Esophagus (tissue), 2 donors: ENCODE results near the gene SMCO4. TPM values are rescaled to one million over a fixed set of nuclear protein-coding genes. Genes with fewer than 3 reads are reported as not detected.
A peak's percentile ranks its signal among the peaks of the same experiment; 100 is the strongest.
"Not testable (repeated sequence)": the region's sequence is repeated elsewhere in the genome, so short reads cannot be mapped to it uniquely, and the experiment has no call there.

Experiments used
- H3K27ac ChIP-seq, 2 donors: one replicate each; pipeline ENCODE4 v1.5.1; 2013; ENCODE audit warnings: low read depth in 2 of 2, mild to moderate bottlenecking in 2 of 2, inconsistent platforms in 1 of 2, low read length in 1 of 2, moderate library complexity in 1 of 2
- H3K27me3 ChIP-seq, 2 donors: one replicate each; pipeline ENCODE4 v1.6.1; 2013; ENCODE audit warnings: low read length in 2 of 2, control low read depth in 1 of 2, mild to moderate bottlenecking in 1 of 2; ENCODE audit not compliant: insufficient read depth in 2 of 2, control insufficient read depth in 1 of 2
- H3K36me3 ChIP-seq, 2 donors: one replicate each; pipeline ENCODE4 v1.6.1; 2013; ENCODE audit warnings: low read length in 1 of 2; ENCODE audit not compliant: control insufficient read depth in 2 of 2, insufficient read depth in 2 of 2
- H3K4me1 ChIP-seq, 2 donors: one replicate each; pipeline ENCODE4 v1.6.1; 2013; ENCODE audit warnings: low read length in 1 of 2; ENCODE audit not compliant: control insufficient read depth in 2 of 2, insufficient read depth in 2 of 2
- H3K4me3 ChIP-seq, 2 donors: one replicate each; pipeline ENCODE4 v1.5.1; 2013; ENCODE audit warnings: low read length in 2 of 2, mild to moderate bottlenecking in 2 of 2, low read depth in 1 of 2, moderate library complexity in 1 of 2
- H3K9me3 ChIP-seq, 2 donors: one replicate each; pipeline ENCODE4 v1.6.1; 2013; ENCODE audit warnings: mild to moderate bottlenecking in 2 of 2, low read depth in 1 of 2, low read length in 1 of 2, moderate library complexity in 1 of 2; ENCODE audit not compliant: control insufficient read depth in 2 of 2, insufficient read depth in 1 of 2
- WGBS, 2 donors: extraction: QIAGEN DNeasy Blood & Tissue Kit; methylation state at CpG; one replicate each; pipeline ENCODE4 v1.1.7; 2013; 5-methylcytosine and 5-hydroxymethylcytosine counted together
- polyA plus RNA-seq, 2 donors: library from polyadenylated mRNA; stranded (reverse); fragments of 200-250 nt; gene quantifications; one replicate each; pipeline ENCODE4 v1.2.3, GENCODE V29; 2013
- donor health status: healthy with polysubstance abuse.
- donor health status: Bipolar disorder and iron deficiency.

The SMCO4 gene
- polyA plus RNA-seq, 2 donors: 7.9 to 14.2 TPM

- H3K9me3 ChIP-seq, H3K4me3 ChIP-seq, H3K27me3 ChIP-seq, H3K4me1 ChIP-seq, H3K27ac ChIP-seq, H3K36me3 ChIP-seq: not testable (repeated sequence)
- 68 to 70% methylated on average over 4 of the region's 4 CpGs for WGBS, 2 donors
These were observed 33.7 kb upstream of the SMCO4 start for GRCh38 chr11:93576870-93577269.

DNA sequence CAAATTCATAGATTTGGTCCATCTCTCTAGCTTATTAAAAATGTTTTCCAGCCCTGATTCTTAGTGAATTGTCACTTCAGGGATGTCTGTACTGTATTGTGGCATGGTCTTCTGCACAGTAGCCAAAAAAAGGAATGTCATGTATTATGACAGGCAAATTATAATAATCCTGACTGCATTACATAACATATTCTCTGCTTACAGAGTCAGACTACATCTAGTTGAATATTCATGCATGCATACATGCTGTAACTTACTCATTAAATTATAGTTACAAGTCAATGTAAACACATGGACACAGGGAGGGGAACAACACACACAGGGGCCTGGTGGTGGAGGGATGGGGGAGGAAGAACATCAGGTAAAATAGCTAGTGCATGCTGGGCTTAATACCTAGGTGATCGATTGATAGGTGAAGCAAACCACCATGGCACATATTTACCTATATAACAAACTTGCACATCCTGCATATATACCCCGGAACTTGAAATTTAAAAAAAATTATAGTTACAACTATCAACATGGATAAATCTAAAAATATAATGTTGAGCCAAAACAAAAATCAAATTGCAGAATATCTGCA lies 31.5 kb upstream of the SMCO4 start:
- H3K9me3 ChIP-seq: no peaks in the 10 kb centered on the region
- no peaks in the 10 kb centered on the region for H3K4me1 ChIP-seq
- H3K27ac ChIP-seq: no peak overlapping the region
- 90 to 98% methylated on average over 2 of the region's 2 CpGs for WGBS, 2 donors
- H3K36me3 ChIP-seq: no peaks in the 10 kb centered on the region
- H3K4me3 ChIP-seq: no peak overlapping the region
- H3K27me3 ChIP-seq: no peaks in the 10 kb centered on the region

DNA sequence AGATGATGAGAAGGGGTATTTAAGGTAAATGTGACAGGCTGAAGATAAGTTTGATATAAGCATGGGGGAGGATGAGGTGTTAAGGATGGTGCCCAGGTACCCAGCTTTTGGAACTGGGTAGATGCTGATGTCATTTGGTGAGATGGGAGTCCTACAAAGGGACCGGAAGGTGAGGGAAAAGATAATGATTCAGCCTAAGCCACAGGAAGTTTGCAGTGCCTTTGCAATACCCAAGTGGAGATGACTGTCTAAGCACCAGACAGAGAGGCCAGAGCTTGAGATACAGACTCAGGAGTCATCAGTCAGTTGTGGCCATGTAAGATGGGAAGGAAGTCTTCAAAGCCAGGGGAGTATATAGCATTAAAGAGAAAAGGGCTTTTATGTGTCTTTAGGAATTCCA lies 30.0 kb upstream of the SMCO4 start:
- Histone ChIP-seq H3K27me3 (no peaks in the 10 kb centered on the region), H3K27ac (no peak overlapping the region), H3K4me1 (no peaks in the 10 kb centered on the region), H3K4me3 (no peak overlapping the region), H3K36me3 (no peaks in the 10 kb centered on the region), H3K9me3 (no peaks in the 10 kb centered on the region)
- 70 to 80% methylated on average over 1 of the region's 1 CpG for WGBS, 2 donors

DNA sequence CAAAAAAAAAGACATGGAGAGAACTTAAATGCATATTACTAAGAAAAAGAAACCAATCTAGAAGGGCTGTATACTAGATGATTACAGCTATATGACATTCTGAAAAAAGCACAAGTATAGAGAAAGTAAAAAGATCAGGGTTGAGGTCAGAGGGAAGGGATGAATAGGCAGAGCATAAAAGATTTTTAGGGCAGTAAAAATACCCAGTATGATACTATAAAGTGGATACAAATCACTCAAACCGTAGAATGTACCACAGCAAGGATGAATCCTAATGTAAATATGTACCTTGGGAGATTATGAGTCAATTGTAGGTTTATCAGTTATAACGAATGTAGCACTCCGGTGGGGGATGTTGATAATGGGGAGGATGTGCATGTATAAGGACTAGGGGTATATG lies 29.4 kb upstream of the SMCO4 start:
- H3K27me3 ChIP-seq: no peaks in the 10 kb centered on the region
- no peak overlapping the region for H3K27ac ChIP-seq
- WGBS, 2 donors: 73 to 80% methylated on average over 3 of the region's 3 CpGs
- no peaks in the 10 kb centered on the region for H3K36me3 ChIP-seq
- H3K9me3 ChIP-seq: no peaks in the 10 kb centered on the region
- no peaks in the 10 kb centered on the region for H3K4me1 ChIP-seq
- H3K4me3 ChIP-seq: no peak overlapping the region

GRCh38 chr11:93572171-93572570 lies 29.0 kb upstream of the SMCO4 start:
- Histone ChIP-seq H3K4me3 (no peak overlapping the region), H3K9me3 (no peaks in the 10 kb centered on the region), H3K27ac (no peak overlapping the region), H3K27me3 (no peaks in the 10 kb centered on the region), H3K4me1 (no peaks in the 10 kb centered on the region), H3K36me3 (no peaks in the 10 kb centered on the region)
- 67 to 93% methylated on average over 1 of the region's 1 CpG for WGBS, 2 donors

DNA sequence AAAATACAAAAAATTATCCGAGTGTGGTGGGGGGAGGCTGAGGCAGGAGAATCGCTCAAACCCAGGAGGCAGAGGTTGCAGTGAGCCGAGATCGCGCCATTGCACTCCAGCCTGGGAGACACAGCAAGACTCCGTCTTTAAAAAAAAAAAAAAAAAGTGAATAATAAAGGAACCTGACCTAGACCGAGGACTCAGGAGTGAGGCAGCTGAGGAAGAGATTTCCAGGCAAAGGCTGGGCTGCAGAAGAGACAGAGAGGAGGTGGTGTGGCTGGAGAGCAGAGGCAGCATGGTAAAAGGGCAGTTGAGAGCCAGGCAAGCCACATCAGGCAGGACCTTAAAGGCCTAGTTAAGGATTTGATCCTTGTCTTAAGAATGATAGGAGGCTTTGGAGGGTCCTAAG lies 28.4 kb upstream of the SMCO4 start:
- WGBS, 2 donors: 88 to 90% methylated on average over 7 of the region's 7 CpGs
- Histone ChIP-seq H3K9me3 (no peaks in the 10 kb centered on the region), H3K27me3 (no peaks in the 10 kb centered on the region), H3K36me3 (no peaks in the 10 kb centered on the region), H3K27ac (no peak overlapping the region), H3K4me3 (no peak overlapping the region), H3K4me1 (no peaks in the 10 kb centered on the region)

DNA sequence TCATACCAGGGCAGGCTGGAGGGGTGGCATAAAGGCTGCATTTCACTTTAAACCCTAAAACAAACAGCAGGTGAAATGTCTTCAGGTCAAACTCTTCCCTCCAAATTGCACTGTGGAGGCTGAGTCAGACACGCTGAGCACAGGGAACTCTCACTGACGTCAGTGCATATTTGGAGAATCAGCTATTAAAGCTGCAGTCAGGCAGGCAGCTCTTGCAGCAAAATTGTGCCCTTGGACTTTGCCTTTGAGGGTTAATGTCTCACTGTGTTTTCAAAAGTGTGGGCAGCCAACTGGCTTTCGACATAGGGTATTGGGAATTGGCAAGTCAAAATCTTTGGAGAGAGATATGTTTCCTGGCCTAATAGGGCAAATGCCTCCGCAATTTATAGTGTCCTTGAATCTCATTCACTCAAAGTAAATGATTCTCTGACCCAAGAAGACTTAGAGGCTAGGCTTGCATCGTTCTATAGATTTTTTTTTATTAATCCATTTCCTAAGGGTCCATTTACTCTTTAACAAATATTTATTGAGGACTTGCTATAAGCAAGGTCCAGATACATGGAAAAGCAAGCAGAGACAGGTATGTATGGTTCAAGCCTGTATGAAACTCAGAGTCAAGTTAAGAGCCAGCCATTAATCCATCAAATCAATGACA lies 27.7 kb upstream of the SMCO4 start:
- no peaks in the 10 kb centered on the region for H3K9me3 ChIP-seq
- H3K27me3 ChIP-seq: no peaks in the 10 kb centered on the region
- no peak overlapping the region for H3K4me3 ChIP-seq
- H3K27ac ChIP-seq: no peak overlapping the region
- no peaks in the 10 kb centered on the region for H3K4me1 ChIP-seq
- no peaks in the 10 kb centered on the region for H3K36me3 ChIP-seq
- WGBS, 2 donors: 27 to 36% methylated on average over 5 of the region's 5 CpGs

DNA sequence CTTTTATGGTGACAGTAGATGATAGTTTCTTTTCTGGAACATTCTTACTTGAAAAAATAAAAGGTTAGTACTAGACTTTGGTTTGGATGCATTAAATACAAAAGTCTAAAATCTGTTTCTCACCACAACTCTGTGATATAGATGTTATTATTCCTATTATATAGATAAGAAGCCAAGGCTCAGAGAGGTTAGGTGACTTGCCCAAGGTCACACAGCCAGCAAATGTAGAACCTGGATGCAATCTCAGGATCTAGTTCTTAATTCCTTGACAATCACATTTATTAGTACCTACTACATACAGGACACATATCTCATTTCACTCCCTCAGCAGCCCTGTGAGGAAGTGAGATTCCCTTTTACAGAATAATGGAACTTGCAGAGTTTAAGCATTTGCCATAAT lies 26.3 kb upstream of the SMCO4 start:
- Histone ChIP-seq H3K27ac (no peak overlapping the region), H3K4me3 (no peak overlapping the region), H3K27me3 (no peaks in the 10 kb centered on the region), H3K4me1 (no peaks in the 10 kb centered on the region), H3K36me3 (no peaks in the 10 kb centered on the region), H3K9me3 (no peaks in the 10 kb centered on the region)

DNA sequence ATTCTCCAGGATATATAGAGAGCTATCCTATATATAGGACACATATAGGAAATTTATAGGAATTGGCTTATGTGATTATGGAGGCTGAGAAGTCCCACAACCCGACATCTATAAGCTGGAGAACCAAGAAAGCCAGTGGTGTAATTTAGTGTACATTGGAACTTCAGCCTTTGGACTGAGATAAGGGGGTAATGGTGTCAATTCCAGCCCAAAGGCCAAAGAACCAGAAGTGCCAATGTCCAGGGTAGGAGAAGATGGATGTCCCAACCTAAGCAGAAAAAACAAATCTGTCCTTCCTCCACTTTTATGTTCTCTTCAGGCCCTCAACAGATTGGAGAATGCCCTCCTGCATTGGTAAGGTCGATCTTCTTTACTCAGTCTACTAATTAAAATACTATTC lies 25.5 kb upstream of the SMCO4 start:
- Histone ChIP-seq H3K27me3 (no peaks in the 10 kb centered on the region), H3K27ac (no peak overlapping the region), H3K4me3 (no peak overlapping the region), H3K4me1 (no peaks in the 10 kb centered on the region), H3K36me3 (no peaks in the 10 kb centered on the region), H3K9me3 (no peaks in the 10 kb centered on the region)
- 76 to 84% methylated on average over 2 of the region's 2 CpGs for WGBS, 2 donors

DNA sequence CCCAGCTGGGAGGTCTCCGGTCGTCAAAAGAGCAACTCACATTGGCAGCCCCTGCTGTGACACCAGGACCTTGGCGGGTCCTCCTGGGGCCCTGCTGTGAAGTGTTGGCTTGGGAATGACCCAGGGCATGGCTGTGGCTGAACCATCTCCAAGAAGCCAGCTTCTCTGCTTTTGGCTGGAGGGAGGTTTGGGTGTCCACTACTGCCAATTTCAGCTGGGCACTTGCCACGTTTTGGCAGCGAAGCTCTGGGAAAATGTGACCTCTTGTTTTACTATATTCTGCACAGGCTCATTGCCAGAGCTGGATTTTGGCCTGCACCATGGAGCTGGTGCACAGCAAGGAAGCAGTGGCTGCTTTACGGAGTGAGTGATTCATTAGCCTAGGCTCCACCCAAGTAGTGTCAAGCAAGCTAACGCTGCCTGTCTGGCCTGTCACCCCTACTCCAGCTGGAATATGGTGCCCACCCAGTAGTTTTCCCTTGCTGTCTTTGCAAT lies 24.3 kb upstream of the SMCO4 start:
- H3K4me3 ChIP-seq: no peak overlapping the region
- 25 to 27% methylated on average over 7 of the region's 7 CpGs for WGBS, 2 donors

More for the DNA sequence above, 24.3 kb upstream of the SMCO4 start:
- Histone ChIP-seq H3K9me3 (no peaks in the 10 kb centered on the region), H3K36me3 (no peaks in the 10 kb centered on the region), H3K4me1 (no peaks in the 10 kb centered on the region), H3K27me3 (no peaks in the 10 kb centered on the region), H3K27ac (peak overlapping the region in 1 of 2 donors; percentile 51)
